ENCODE measurements around the gene MRPL53. TPM values are rescaled to one million over a fixed set of nuclear protein-coding genes. Genes with fewer than 3 reads are reported as not detected.

The MRPL53 gene
- total and polyA plus RNA-seq, 2 of the 4 experiments (the other 2 are of a cell fraction) = 5.2 to 39.0 TPM

- Histone ChIP-seq H3K79me1 (ENCODE audit: low read depth in 1 of 2, low read length in 2 of 2) (peaks cover 3 to 38% of the 10 kb centered on the region in 2 experiments; a peak in 3 of 4 replicates), H2BK5ac (ENCODE audit: low read depth, low read length, poor library complexity, severe bottlenecking) (peak overlapping the region; percentile 77), H3K9me1 (ENCODE audit: insufficient read depth, low read length) (peaks cover 4% of the 10 kb centered on the region; the same call in 1 of the 2 replicates), H3K9ac (ENCODE audit: low read depth, low read length) (peak overlapping the region; percentile 72), H4K91ac (ENCODE audit: insufficient read depth, low read depth, low read length) (peak overlapping the region; percentile 89), H3K14ac (replicated peaks; ENCODE audit: low read depth, low read length) (peak overlapping the region; percentile 95), H2AK9ac (replicated peaks; ENCODE audit: low read depth, low read length, poor library complexity) (peak overlapping the region; percentile 87), H4K8ac (ENCODE audit: low read depth in 2 of 2, low read length in 2 of 2) (peak overlapping the region; percentile 97 to 99), H3K9me3 (ENCODE audit: control insufficient read depth, insufficient read depth, low read length) (no peaks in the 10 kb centered on the region), H3K27me3 (ENCODE audit: control insufficient read depth, insufficient read depth, low read length) (no peaks in the 10 kb centered on the region), H3K27ac (ENCODE audit: insufficient read depth, low read length) (peak overlapping the region; percentile 84), H3K4ac (ENCODE audit: low read depth, low read length) (peak overlapping the region; percentile 93), H2AFZ (replicated peaks; ENCODE audit: low read length, poor library complexity) (peak overlapping the region; percentile 92), H3K4me3 (ENCODE audit: insufficient read depth, low read depth, low read length) (peak overlapping the region; percentile 77), H3K18ac (ENCODE audit: low read depth, low read length) (no peak overlapping the region; the same call in 1 of the 2 replicates), H2BK15ac (ENCODE audit: low read depth, low read length) (no peak overlapping the region), H3K23ac (ENCODE audit: low read depth, low read length) (peak overlapping the region; percentile 87), H3K36me3 (ENCODE audit: control insufficient read depth, insufficient read depth, low read length) (peaks cover 24% of the 10 kb centered on the region), H3K56ac (ENCODE audit: extremely low read depth, insufficient read depth, low read length) (peak overlapping the region; percentile 69), H4K20me1 (ENCODE audit: insufficient read depth, low read length) (no peaks in the 10 kb centered on the region), H2BK120ac (ENCODE audit: low read depth, low read length) (no peak overlapping the region), H2AK5ac (ENCODE audit: low read depth, low read length) (peak overlapping the region; percentile 85; the same call in 1 of the 2 replicates), H2BK20ac (ENCODE audit: low read depth, low read length) (no peak overlapping the region), H4K5ac (ENCODE audit: low read depth, low read length) (peak overlapping the region; percentile 96), H3K4me2 (ENCODE audit: low read depth, low read length) (peak overlapping the region; percentile 87), H3K4me1 (ENCODE audit: control insufficient read depth, insufficient read depth, low read length) (peaks cover 4% of the 10 kb centered on the region; the same call in 1 of the 2 replicates)
- intact Hi-C loops (cut with micrococcal nuclease) = no loop called here
- ChIA-PET CTCF (no interaction called here), POLR2A (ENCODE audit: unreplicated experiment) (interaction anchor here (0.6 to 1.1 kb wide), 2 partner anchors 9 to 32 kb away, joined by 4 to 5 read pairs; no protein-coding TSS in a partner anchor)
- dilution Hi-C loops (cut with HindIII; ENCODE audit: low sequenced_read_pairs, unreplicated experiment) = no loop called here
- ATAC-seq (ENCODE audit: low read depth) (no peak), DNase-seq (no peak)
- 17% methylated on average over 3 of the region's 7 CpGs; no CpG with 5 or more reads in 1 of the 2 experiments for WGBS, 2 experiments (ENCODE audit: extremely low coverage in 2 of 2, insufficient read length in 1 of 2)
- in situ Hi-C loops (cut with MboI; ENCODE audit: low sequenced_read_pairs) = no loop called here
- TF ChIP-seq CEBPB (IDR thresholded peaks at IDR 0.05; ENCODE audit: low read depth, low read length) (no peak), SMC3 (IDR thresholded peaks at IDR 0.05; ENCODE audit: low read depth, low read length) (no peak), FOS (IDR thresholded peaks at IDR 0.05; ENCODE audit: low read depth, low read length) (no peak), BHLHE40 (IDR thresholded peaks at IDR 0.05; ENCODE audit: low read depth, low read length) (no peak), NFE2L2 (IDR thresholded peaks at IDR 0.05; ENCODE audit: low read depth, low read length) (no peak), POLR2A (IDR thresholded peaks at IDR 0.05; ENCODE audit: low read depth, low read length) (no peak), MXI1 (IDR thresholded peaks at IDR 0.05; ENCODE audit: borderline replicate concordance, low read depth, low read length) (no peak)
- TF ChIP-seq, protein P1, sequence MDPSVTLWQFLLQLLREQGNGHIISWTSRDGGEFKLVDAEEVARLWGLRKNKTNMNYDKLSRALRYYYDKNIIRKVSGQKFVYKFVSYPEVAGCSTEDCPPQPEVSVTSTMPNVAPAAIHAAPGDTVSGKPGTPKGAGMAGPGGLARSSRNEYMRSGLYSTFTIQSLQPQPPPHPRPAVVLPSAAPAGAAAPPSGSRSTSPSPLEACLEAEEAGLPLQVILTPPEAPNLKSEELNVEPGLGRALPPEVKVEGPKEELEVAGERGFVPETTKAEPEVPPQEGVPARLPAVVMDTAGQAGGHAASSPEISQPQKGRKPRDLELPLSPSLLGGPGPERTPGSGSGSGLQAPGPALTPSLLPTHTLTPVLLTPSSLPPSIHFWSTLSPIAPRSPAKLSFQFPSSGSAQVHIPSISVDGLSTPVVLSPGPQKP (IDR thresholded peaks at IDR 0.05; ENCODE audit: borderline replicate concordance, low read depth, low read length) = no peak
- TF ChIP-seq, protein P2, sequence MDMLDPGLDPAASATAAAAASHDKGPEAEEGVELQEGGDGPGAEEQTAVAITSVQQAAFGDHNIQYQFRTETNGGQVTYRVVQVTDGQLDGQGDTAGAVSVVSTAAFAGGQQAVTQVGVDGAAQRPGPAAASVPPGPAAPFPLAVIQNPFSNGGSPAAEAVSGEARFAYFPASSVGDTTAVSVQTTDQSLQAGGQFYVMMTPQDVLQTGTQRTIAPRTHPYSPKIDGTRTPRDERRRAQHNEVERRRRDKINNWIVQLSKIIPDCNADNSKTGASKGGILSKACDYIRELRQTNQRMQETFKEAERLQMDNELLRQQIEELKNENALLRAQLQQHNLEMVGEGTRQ (IDR thresholded peaks at IDR 0.05; ENCODE audit: low read depth, low read length) = no peak
- TF ChIP-seq, protein P3, sequence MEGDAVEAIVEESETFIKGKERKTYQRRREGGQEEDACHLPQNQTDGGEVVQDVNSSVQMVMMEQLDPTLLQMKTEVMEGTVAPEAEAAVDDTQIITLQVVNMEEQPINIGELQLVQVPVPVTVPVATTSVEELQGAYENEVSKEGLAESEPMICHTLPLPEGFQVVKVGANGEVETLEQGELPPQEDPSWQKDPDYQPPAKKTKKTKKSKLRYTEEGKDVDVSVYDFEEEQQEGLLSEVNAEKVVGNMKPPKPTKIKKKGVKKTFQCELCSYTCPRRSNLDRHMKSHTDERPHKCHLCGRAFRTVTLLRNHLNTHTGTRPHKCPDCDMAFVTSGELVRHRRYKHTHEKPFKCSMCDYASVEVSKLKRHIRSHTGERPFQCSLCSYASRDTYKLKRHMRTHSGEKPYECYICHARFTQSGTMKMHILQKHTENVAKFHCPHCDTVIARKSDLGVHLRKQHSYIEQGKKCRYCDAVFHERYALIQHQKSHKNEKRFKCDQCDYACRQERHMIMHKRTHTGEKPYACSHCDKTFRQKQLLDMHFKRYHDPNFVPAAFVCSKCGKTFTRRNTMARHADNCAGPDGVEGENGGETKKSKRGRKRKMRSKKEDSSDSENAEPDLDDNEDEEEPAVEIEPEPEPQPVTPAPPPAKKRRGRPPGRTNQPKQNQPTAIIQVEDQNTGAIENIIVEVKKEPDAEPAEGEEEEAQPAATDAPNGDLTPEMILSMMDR (conservative IDR thresholded peaks at IDR 0.05; ENCODE audit: low read depth, low read length) = no peak
- BruUV-seq (replicated peaks) = no TSS peak
Observed at GRCh38 chr2:74472945-74473258, 422 bp upstream of the MRPL53 start.
